Upper lobe of left lung (tissue), 4 donors: Measurements from ENCODE around the gene EVC2.

ENCODE experiments used
- CTCF ChIP-seq, 6 experiments: fragments of 450-650 bp in 4 of 6; fragments of 200-600 bp in 2 of 6; sonication (generic) in 2 of 6; IDR thresholded peaks; one replicate each; pipeline ENCODE4 v1.5.1; 2016 to 2019; ENCODE audit warnings: antibody characterized with exemption in 6 of 6
- POLR2A ChIP-seq, 4 donors: fragments of 450-650 bp; IDR thresholded peaks; one replicate each; pipeline ENCODE4 v1.5.1; 2016 to 2017; ENCODE audit warnings: antibody characterized with exemption in 4 of 4, mild to moderate bottlenecking in 2 of 4

DNA sequence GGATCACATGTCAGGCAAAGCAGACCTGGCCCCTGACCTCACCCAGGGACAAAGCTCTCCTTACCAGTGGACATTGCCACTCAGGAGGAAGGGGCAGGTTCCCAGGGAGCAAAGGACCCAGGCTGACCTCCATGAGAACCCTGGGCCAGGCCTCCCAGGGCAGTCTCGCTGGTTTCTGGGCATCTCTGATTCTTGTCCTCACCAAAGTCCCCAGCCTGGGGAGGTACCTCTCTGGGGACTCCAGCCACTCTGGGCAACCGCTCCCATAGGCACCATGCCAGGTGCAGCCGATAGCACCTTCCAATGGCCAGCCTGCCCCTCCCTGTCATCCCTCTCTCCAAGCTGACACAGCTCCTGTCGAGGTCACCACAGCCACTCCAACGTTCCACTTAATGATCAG, 7.9 kb downstream of the EVC2 start:
- TF ChIP-seq CTCF (IDR thresholded peaks at IDR 0.05) (no peak), POLR2A (IDR thresholded peaks at IDR 0.05) (no peak)
